ENCODE data around the gene CAMK4.

Gene CAMK4

DNA sequence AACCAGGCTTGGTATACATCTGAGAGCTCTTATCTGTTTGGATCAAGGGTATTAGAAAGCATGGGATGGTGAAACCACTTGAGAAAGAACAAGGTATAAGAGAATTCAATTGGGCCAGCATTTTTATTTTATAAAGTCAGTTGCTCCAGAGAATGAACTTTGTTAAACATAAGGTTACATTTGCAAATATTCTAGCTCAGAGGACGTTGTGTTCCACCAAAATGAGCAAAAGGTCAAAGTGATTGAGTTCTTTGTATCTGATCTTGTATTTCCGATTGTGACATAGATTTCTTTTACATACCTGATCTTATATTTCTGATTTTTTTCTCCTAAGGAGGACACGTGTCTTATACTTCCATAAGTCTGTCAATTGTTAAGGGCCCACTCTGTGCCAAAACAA lies 296.7 kb downstream of the CAMK4 start:
- no peak for TF ChIP-seq POLR2AphosphoS5 (IDR thresholded peaks at IDR 0.05; ENCODE audit: low read depth)
- no peak for TF ChIP-seq SPI1 (IDR thresholded peaks at IDR 0.05; ENCODE audit: borderline replicate concordance, low read depth)
- TF ChIP-seq, protein P1, sequence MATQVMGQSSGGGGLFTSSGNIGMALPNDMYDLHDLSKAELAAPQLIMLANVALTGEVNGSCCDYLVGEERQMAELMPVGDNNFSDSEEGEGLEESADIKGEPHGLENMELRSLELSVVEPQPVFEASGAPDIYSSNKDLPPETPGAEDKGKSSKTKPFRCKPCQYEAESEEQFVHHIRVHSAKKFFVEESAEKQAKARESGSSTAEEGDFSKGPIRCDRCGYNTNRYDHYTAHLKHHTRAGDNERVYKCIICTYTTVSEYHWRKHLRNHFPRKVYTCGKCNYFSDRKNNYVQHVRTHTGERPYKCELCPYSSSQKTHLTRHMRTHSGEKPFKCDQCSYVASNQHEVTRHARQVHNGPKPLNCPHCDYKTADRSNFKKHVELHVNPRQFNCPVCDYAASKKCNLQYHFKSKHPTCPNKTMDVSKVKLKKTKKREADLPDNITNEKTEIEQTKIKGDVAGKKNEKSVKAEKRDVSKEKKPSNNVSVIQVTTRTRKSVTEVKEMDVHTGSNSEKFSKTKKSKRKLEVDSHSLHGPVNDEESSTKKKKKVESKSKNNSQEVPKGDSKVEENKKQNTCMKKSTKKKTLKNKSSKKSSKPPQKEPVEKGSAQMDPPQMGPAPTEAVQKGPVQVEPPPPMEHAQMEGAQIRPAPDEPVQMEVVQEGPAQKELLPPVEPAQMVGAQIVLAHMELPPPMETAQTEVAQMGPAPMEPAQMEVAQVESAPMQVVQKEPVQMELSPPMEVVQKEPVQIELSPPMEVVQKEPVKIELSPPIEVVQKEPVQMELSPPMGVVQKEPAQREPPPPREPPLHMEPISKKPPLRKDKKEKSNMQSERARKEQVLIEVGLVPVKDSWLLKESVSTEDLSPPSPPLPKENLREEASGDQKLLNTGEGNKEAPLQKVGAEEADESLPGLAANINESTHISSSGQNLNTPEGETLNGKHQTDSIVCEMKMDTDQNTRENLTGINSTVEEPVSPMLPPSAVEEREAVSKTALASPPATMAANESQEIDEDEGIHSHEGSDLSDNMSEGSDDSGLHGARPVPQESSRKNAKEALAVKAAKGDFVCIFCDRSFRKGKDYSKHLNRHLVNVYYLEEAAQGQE (IDR thresholded peaks at IDR 0.05; ENCODE audit: insufficient replicate concordance, low read depth): no peak
- H3K4me3 ChIP-seq (replicated peaks; ENCODE audit: insufficient read depth, low read length): no peak overlapping the region
- no peak overlapping the region for H3K27ac ChIP-seq (replicated peaks)
- H3K27me3 ChIP-seq (ENCODE audit: insufficient read depth, poor library complexity, severe bottlenecking): no peaks in the 10 kb centered on the region
- no peak for DNase-seq (ENCODE audit: low read depth in 1 of 2, low spot score in 1 of 2)

DNA sequence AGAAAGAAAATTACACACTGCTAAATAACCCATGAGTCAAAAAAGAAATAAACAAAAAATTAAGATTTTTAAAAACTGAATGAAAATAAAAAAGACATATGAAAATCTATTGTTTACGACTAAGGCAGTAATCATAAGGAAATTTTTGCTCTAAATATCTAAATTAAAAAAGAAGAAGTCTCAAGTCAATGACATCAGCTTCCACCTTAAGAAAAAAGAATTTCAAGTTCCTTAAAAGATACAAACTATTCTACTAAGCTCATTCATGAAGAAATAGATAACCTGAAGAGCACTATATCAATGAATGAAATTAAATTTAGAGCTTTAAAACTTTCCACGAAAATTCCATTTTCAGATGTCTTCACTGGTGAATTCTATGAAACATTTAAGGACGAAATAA lies 303.9 kb downstream of the CAMK4 start:
- H3K27ac ChIP-seq (replicated peaks): no peak overlapping the region
- no peak overlapping the region for H3K4me3 ChIP-seq (replicated peaks; ENCODE audit: insufficient read depth, low read length)
- no peak for TF ChIP-seq SPI1 (IDR thresholded peaks at IDR 0.05; ENCODE audit: borderline replicate concordance, low read depth)
- TF ChIP-seq, protein P2, sequence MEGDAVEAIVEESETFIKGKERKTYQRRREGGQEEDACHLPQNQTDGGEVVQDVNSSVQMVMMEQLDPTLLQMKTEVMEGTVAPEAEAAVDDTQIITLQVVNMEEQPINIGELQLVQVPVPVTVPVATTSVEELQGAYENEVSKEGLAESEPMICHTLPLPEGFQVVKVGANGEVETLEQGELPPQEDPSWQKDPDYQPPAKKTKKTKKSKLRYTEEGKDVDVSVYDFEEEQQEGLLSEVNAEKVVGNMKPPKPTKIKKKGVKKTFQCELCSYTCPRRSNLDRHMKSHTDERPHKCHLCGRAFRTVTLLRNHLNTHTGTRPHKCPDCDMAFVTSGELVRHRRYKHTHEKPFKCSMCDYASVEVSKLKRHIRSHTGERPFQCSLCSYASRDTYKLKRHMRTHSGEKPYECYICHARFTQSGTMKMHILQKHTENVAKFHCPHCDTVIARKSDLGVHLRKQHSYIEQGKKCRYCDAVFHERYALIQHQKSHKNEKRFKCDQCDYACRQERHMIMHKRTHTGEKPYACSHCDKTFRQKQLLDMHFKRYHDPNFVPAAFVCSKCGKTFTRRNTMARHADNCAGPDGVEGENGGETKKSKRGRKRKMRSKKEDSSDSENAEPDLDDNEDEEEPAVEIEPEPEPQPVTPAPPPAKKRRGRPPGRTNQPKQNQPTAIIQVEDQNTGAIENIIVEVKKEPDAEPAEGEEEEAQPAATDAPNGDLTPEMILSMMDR (IDR thresholded peaks at IDR 0.05; ENCODE audit: insufficient read depth, low read length): no peak
- TF ChIP-seq, protein P1 (IDR thresholded peaks at IDR 0.05; ENCODE audit: insufficient replicate concordance, low read depth): no peak
- DNase-seq (ENCODE audit: low read depth in 1 of 2, low spot score in 1 of 2): no peak
- H3K27me3 ChIP-seq (ENCODE audit: insufficient read depth, poor library complexity, severe bottlenecking): no peaks in the 10 kb centered on the region

DNA sequence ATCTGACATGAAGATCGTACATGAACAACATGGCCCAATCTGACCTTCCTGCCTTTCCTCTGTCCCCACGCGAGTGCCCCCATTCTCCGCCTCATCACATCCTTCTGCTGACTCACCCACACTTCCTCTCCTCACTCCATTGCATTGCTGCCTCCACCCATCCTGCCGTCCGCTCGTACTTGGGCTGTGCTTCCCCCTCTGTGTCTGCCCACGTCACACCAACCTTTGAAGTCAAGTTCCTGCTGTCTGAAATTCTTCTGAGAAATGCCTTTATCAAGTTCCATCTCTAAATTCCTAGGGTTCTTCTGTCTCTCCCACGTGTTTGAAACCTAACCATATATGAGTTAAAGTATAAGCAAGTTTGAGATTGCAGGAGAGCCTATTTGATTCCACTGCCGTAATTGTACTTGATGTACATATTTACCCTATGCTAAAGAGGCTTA lies 306.1 kb downstream of the CAMK4 start:
- H3K27ac ChIP-seq (replicated peaks): peak overlapping the region; percentile 50
- peak; percentile 61 to 73 for DNase-seq (ENCODE audit: low read depth in 1 of 2, low spot score in 1 of 2)
- H3K27me3 ChIP-seq (ENCODE audit: insufficient read depth, poor library complexity, severe bottlenecking): no peaks in the 10 kb centered on the region
- no peak overlapping the region for H3K4me3 ChIP-seq (replicated peaks; ENCODE audit: insufficient read depth, low read length)
- TF ChIP-seq SPI1 (IDR thresholded peaks at IDR 0.05; ENCODE audit: borderline replicate concordance, low read depth) (peak; percentile 66; the same call in 1 of the 2 replicates), POLR2AphosphoS5 (IDR thresholded peaks at IDR 0.05; ENCODE audit: low read depth) (no peak)

DNA sequence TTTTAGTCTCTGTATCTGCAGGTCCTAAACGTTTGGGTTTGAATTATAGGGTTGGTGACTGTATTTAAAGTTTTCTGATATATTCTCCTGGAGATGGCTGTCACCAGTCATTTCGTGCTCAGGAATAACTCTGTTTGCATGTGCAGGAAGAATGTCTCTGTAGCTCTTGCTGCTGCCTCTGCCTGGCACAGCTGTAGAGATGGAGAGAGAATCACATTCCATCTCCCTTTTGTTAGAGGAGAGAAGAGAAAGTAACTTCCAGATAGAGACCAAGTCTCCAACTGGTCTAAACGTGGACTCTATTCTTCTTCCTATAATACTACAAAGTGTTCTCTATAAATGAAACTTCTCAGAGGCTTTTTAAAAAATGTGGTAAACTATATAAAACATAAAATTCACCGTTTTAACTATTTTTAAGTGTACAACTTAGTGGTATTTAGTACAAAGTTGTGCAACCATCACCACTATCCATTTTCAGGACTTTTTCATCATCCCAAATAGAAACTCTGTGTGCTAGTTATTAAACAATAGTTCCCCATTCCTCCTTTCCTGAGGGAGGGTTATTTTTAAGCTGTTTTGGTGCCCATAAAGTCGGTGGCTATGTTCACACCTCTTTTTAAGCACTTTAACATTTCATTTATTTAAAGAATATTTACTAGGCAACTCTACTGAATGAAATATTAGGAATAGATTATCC lies 308.9 kb downstream of the CAMK4 start:
- TF ChIP-seq GABPA (IDR thresholded peaks at IDR 0.05; ENCODE audit: low read depth) (no peak), SPI1 (IDR thresholded peaks at IDR 0.05; ENCODE audit: borderline replicate concordance, low read depth) (no peak), POLR2AphosphoS5 (IDR thresholded peaks at IDR 0.05; ENCODE audit: low read depth) (no peak)
- TF ChIP-seq, protein P1 (IDR thresholded peaks at IDR 0.05; ENCODE audit: insufficient replicate concordance, low read depth): no peak
- TF ChIP-seq, protein P2 (IDR thresholded peaks at IDR 0.05; ENCODE audit: insufficient read depth, low read length): no peak
- H3K4me3 ChIP-seq (replicated peaks; ENCODE audit: insufficient read depth, low read length): no peak overlapping the region
- DNase-seq (ENCODE audit: low read depth in 1 of 2, low spot score in 1 of 2): no peak
- H3K27me3 ChIP-seq (ENCODE audit: insufficient read depth, poor library complexity, severe bottlenecking): no peaks in the 10 kb centered on the region
- H3K27ac ChIP-seq (replicated peaks): no peak overlapping the region

Data from HL-60 (cell line).